Epithelial cell of esophagus (primary cell): Measurements from ENCODE around the gene BRAT1.

Experiments
- DNase-seq: peaks from one replicate; pipeline ENCODE4 v3.0.0; 2010; ENCODE audit warnings: low read depth
- H3K4me3 ChIP-seq: 2 replicates; pipeline ENCODE4 v1.5.1; 2011; ENCODE audit warnings: mild to moderate bottlenecking, low read length, control low read depth
- TF ChIP-seq, protein P1 (sequence below): IDR thresholded peaks from 2 replicates; pipeline ENCODE4 v1.5.1; 2011; ENCODE audit warnings: low read depth, mild to moderate bottlenecking, low read length, control low read depth, inconsistent platforms; ENCODE audit not compliant: insufficient read depth; ENCODE audit errors: missing control alignments

Gene BRAT1

DNA sequence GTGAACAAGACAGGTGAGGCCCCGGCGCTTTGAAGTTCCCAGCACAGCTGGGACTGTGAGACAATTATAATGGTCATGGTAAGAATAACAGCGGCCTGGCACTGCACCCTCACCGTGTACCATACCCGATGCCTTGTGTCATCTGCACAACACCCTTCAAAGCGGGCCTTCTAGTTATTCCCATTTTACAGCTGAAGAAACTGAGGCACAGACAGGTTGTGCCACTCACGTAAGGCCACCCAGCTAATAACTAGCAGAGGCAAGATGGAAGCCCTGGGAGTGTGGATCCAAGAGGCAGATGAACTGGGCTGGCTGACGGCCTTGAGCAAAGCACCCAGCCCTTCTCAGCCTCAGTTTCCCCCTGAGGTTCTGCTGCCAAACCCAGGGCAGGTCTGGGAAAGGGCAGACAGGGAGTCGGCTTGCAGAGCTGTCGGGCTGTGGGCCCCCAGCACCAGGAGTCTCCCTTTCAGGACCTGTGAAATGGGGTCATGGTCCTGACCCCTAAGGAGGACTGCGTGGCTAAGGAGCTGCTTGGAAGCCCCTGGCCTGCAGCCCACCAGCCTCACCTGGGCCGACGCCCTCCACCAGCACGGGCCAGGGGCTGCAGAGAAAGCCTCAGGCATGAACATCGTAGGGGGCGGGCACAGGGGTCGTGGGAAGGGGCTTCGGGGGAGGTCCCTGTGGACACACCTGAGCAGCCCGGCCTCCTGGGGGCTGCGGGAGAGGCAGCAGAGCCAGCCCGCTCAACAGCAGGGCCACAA lies 51.0 kb downstream of the BRAT1 start:
- TF ChIP-seq, protein P1, sequence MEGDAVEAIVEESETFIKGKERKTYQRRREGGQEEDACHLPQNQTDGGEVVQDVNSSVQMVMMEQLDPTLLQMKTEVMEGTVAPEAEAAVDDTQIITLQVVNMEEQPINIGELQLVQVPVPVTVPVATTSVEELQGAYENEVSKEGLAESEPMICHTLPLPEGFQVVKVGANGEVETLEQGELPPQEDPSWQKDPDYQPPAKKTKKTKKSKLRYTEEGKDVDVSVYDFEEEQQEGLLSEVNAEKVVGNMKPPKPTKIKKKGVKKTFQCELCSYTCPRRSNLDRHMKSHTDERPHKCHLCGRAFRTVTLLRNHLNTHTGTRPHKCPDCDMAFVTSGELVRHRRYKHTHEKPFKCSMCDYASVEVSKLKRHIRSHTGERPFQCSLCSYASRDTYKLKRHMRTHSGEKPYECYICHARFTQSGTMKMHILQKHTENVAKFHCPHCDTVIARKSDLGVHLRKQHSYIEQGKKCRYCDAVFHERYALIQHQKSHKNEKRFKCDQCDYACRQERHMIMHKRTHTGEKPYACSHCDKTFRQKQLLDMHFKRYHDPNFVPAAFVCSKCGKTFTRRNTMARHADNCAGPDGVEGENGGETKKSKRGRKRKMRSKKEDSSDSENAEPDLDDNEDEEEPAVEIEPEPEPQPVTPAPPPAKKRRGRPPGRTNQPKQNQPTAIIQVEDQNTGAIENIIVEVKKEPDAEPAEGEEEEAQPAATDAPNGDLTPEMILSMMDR, result no peak
- no peak overlapping the region for H3K4me3 ChIP-seq
- DNase-seq, result no peak

DNA sequence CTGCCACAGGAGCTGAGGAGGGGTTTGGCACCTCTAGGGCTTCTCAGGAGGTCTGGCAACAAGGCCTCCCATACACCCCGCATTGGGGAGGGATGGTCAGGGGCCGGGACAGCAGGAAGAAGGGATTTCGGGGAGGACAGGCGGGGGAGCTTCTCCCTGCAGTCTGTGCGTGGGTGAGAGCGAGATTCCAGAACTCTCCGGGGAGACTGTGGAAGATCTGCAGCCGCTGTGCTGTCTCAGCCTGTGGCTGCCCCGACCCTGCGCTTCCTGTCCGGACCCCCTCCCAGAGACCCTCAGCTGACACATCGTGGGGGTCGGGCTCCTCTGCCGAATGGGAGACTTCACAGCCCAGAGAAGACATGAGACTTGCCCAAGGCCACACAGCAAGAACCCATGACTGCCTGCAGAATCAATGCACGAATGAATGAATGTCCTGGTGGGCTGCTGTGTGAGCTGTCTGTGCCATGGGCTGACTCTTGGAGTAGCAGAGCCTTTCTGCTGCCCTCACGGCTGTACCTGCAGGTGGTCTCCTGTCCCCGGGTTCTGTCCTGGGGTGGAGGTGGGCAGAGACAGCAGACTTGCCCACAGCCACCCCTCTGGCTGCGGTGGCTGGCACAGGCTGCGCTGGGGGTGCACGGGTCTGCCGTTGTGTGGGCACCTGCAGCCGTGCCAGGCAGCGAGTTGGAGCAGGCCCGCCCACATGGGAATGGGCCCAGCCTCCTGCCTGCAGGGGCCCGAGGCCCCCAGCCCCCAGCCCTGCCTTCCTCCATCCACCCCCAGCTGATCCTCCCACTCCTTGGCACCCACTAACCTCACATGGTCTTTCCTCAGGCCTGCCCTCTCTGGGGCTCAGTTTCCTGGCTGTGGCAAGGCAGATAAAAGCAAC lies 52.0 kb downstream of the BRAT1 start:
- TF ChIP-seq, protein P1, result no peak
- no peak for DNase-seq
- H3K4me3 ChIP-seq, result no peak overlapping the region

DNA sequence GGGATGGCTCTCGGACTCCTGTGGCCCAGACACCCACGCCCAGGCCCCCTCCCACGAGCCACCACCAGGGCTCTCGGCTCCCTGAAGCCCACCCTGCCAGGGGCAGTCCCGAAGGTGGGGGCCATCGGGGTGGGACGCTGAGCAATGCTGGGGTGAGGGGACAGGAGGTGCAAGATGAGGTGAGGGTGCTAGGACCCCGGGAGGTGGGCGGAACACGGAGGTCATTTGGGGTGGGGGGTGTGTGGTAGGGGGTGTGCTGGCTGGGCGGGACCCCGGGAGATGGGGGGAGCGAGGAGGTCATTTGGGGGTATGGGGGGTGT lies 52.7 kb downstream of the BRAT1 start:
- TF ChIP-seq, protein P1, result no peak
- no peak overlapping the region for H3K4me3 ChIP-seq
- DNase-seq, result no peak

DNA sequence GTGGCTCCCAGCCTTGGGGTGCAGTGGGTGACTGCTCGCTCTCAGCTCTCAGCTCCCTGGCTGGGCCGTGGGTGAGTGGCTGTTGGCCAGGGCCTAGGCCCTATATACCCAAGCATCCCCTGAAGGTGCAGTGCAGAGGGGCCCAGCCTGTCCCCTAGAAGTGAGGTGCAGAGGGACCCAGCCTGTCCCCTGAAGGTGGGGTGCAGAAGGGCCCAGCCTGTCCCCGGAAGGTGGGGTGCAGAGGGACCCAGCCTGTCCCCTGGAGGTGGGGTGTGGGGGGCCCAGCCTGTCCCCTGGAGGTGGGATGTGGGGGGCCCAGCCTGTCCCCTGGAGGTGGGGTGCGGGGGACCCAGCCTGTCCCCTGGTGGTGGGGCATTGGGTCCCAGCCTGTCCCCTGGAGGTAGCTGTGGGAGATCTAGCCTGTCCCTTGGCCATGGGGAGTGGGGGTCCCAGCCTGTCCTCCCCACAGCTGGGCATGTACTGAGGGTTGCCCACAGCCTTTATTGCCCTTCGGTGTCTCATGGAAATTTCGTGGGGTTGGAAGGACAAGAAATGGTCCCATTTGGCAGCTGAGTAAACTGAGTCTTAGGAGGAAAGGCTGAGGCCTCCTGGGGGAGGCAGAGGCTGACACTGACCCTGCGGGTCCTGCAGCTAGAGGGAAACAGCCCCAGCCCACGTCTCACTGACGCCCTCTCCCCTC lies 53.2 kb downstream of the BRAT1 start:
- TF ChIP-seq, protein P1, result no peak
- DNase-seq, result no peak
- no peak overlapping the region for H3K4me3 ChIP-seq

DNA sequence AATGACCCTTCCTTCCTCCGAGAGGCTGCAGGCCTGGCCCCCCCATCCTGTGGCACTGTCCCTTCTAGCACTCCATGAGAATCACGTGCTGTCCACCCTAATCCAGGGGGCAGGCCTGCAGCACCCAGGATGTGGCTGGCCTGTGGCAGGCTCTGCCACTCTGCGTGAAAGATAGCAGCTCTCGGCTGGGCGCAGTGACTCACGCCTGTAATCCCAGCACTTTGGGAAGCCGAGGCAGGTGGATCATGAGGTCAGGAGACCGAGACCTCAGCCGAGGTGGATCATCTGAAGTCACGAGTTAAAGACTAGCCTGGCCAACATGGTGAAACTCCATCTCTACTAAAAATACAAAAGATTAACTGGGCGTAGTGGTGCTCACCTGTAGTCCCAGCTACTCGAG lies 54.6 kb downstream of the BRAT1 start:
- DNase-seq, result no peak
- no peak overlapping the region for H3K4me3 ChIP-seq
- TF ChIP-seq, protein P1, result no peak

DNA sequence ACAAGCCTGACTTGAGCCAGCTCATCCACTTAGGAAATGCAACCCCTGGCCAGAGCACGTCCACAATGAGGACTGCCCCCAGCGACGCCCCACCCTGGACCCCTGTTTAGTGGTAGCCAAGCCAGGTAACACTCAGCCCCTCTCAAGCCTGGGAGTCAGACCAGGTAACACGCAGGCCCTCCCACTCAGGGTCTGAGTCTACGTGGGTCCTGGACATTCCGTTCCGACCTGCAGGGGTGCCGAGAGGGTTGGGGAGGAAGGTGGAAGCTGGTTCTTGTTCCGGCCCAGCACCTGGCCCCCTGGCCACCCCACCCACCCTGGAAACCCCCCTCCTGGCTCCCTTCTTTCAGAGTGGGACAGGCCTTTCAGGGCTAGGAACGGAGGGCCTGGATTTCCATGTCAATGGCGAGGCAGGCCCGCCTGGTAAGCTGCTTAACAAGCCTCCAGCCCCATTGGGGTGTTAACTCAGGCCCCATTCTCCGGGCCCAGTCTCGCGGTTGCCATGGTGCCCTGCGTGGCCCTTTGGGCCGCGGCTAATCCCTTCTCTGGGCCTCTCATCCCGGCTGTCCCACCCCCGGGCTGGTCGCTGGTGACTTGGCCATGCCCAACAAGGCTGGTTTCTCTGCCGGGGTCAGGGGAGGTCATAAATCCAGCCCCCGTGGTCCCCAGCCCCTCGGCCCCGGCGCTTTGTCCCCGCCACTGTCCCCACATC lies 55.4 kb downstream of the BRAT1 start:
- no peak overlapping the region for H3K4me3 ChIP-seq
- TF ChIP-seq, protein P1, result no peak
- DNase-seq, result no peak
